ENCODE data around the gene PEX5L. TPM values are rescaled to one million over a fixed set of nuclear protein-coding genes. Genes with fewer than 3 reads are reported as not detected.

PEX5L gene
- total and polyA plus RNA-seq, 12 donors, result 0.01 to 0.94 (median 0.36) TPM; not detected in 3

DNA sequence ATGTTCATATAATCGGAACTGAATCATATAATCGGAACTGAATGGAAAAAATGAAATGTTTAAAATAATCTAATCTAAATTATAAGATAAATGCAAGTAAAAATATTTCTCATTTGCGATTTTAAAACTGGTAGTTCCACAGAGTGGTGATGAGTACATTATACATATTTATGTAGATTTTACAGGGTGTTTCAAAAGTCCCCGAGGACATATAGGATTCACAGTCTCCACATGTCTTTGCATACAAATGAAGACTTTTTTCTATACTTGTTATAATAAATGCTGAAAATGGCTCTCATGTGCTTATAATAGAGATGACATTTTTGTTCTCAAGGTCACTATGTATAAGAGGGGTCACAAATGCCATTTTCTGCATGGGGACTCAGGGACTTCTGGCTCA lies 139.5 kb downstream of the PEX5L start:
- H3K36me3 ChIP-seq, result no peaks in the 10 kb centered on the region
- TF ChIP-seq, protein P1, sequence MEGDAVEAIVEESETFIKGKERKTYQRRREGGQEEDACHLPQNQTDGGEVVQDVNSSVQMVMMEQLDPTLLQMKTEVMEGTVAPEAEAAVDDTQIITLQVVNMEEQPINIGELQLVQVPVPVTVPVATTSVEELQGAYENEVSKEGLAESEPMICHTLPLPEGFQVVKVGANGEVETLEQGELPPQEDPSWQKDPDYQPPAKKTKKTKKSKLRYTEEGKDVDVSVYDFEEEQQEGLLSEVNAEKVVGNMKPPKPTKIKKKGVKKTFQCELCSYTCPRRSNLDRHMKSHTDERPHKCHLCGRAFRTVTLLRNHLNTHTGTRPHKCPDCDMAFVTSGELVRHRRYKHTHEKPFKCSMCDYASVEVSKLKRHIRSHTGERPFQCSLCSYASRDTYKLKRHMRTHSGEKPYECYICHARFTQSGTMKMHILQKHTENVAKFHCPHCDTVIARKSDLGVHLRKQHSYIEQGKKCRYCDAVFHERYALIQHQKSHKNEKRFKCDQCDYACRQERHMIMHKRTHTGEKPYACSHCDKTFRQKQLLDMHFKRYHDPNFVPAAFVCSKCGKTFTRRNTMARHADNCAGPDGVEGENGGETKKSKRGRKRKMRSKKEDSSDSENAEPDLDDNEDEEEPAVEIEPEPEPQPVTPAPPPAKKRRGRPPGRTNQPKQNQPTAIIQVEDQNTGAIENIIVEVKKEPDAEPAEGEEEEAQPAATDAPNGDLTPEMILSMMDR (IDR thresholded peaks at IDR 0.05), result no peak
- no peaks in the 10 kb centered on the region for H3K4me1 ChIP-seq
- no peak overlapping the region for H3K4me3 ChIP-seq
- no peak overlapping the region for H3K27ac ChIP-seq
- 79 to 84% methylated on average over 4 of the region's 4 CpGs for WGBS, 2 donors
- DNase-seq (no peak), ATAC-seq (no peak)
- intact Hi-C loops (cut with DNase I), result no loop called here
- H3K9me3 ChIP-seq, result no peaks in the 10 kb centered on the region
- H3K27me3 ChIP-seq, result peaks cover 0 to 40% (median 30%) of the 10 kb centered on the region in 7 donors

DNA sequence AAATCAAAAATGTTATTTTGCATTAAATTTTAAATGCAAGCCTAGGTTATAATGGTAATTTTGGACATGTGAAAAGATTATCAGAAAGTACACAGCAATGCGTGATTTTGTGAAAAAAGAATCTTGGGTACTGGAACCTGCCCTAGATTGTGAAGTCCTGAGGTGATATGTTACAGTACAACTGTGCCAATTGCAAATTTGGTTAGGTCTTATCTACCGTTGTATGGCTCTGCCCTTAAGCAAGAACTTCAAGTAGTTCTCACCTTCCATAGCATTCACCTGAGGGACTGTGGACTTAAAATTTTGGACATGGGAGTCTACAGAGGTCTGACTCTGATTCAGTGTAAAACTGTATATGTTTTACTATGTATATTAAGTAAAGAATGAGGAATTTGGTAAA lies 140.2 kb downstream of the PEX5L start:
- TF ChIP-seq, protein P1 (IDR thresholded peaks at IDR 0.05), result no peak
- peaks cover 0 to 34% (median 25%) of the 10 kb centered on the region in 7 donors for H3K27me3 ChIP-seq
- no peak overlapping the region for H3K27ac ChIP-seq
- no peak for DNase-seq
- H3K9me3 ChIP-seq, result no peaks in the 10 kb centered on the region
- 51 to 60% methylated on average over 2 of the region's 2 CpGs for WGBS, 2 donors
- no peak overlapping the region for H3K4me3 ChIP-seq
- no peak for ATAC-seq
- no peaks in the 10 kb centered on the region for H3K4me1 ChIP-seq
- intact Hi-C loops (cut with DNase I), result no loop called here
- H3K36me3 ChIP-seq, result no peaks in the 10 kb centered on the region

DNA sequence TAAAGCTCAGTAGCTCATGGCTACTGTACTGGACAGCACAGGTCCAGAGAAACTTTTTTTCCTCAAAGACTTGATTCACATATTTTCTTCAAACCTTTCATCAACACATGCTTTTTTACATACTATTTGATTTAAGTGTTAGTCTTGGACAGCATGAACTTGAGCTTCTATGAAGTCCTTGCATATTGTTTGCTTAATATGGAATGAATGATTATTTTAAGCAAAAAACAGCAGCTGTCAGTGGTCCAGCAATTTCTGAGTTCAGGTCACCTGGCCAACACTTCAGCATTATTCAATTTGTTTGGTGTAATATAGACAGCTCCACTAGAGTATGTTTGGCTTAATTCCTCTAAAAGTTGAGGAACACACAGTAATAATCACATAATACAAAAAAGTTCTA lies 141.4 kb downstream of the PEX5L start:
- no peaks in the 10 kb centered on the region for H3K4me1 ChIP-seq
- intact Hi-C loops (cut with DNase I), result no loop called here
- H3K27me3 ChIP-seq, result peaks cover 0 to 31% (median 20%) of the 10 kb centered on the region in 7 donors
- TF ChIP-seq, protein P1 (IDR thresholded peaks at IDR 0.05), result no peak
- H3K36me3 ChIP-seq, result no peaks in the 10 kb centered on the region
- ATAC-seq, result no peak
- no peak for DNase-seq
- H3K27ac ChIP-seq, result no peak overlapping the region
- no peak overlapping the region for H3K4me3 ChIP-seq
- H3K9me3 ChIP-seq, result no peaks in the 10 kb centered on the region

DNA sequence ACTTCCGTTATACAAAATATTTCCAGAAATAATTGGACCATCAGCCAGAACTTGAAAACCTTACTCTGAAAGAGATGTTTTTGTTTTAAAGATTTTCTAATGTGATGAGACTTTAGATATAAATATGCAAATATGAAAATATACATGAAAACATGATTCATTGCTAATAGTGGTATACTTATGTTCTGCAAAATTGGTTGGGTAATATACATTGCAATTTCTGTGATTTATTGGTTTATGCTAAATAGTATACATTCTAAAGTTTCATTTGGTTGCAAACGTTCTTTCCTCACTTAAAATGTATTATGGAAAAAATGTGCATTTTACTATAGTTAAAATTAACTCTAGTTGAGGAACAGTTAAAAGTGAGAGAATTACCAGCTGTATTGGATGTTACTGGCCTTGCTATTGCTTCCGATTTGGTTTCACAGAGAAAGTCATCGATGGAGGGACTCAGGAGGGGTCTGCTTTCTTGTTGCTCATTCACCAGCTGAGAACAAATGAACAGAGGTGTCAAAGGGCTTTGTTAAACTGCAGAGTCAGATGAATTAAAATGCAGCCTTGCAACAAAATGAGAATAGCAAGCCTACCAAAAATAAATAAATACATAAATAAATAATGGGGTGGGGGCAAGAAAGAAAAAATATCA lies 149.3 kb downstream of the PEX5L start:
- intact Hi-C loops (cut with DNase I), result no loop called here

More for the DNA sequence above, 149.3 kb downstream of the PEX5L start:
- H3K27me3 ChIP-seq, result peaks cover 0 to 4% (median 0%) of the 10 kb centered on the region in 7 donors
- H3K4me1 ChIP-seq, result peaks cover 0 to 7% (median 0%) of the 10 kb centered on the region in 9 donors
- no peaks in the 10 kb centered on the region for H3K9me3 ChIP-seq
- H3K27ac ChIP-seq, result no peak overlapping the region
- H3K4me3 ChIP-seq, result no peak overlapping the region
- ATAC-seq (no peak), DNase-seq (no peak)
- 74 to 82% methylated on average over 4 of the region's 4 CpGs for WGBS, 2 donors
- TF ChIP-seq, protein P1 (IDR thresholded peaks at IDR 0.05), result no peak
- no peaks in the 10 kb centered on the region for H3K36me3 ChIP-seq

All from heart right ventricle (tissue), 16 donors.